ENCODE results near the gene RBBP8. TPM values are rescaled to one million over a fixed set of nuclear protein-coding genes. Genes with fewer than 3 reads are reported as not detected.

The RBBP8 gene
- total and polyA plus RNA-seq, 7 experiments from 2014 or later: 0.59 to 55.8 (median 2.2) TPM

- ATAC-seq (no peak), DNase-seq (no peak)
- intact Hi-C loops (cut with micrococcal nuclease): loop anchor here (5.0 to 10.0 kb wide), 5 partner anchors 122 to 1490 kb away; partner anchors contain the start of genes IMPACT (in 1 of the 2), NPC1 (in 1 of the 2) and RMC1 (in 1 of the 2)
- Mint-ChIP-seq H3K9me3 (no peaks in the 10 kb centered on the region), H3K36me3 (peaks cover 0 to 8% (median 0%) of the 10 kb centered on the region in 5 donors), H3K4me1 (peaks cover 7 to 43% (median 12%) of the 10 kb centered on the region in 7 donors), H3K27ac (no peak overlapping the region), H3K27me3 (peaks cover 0 to 5% (median 0%) of the 10 kb centered on the region in 5 donors), H3K4me3 (peak overlapping the region in 6 of 10 donors; percentile 35 to 92 (median 56))
- Histone ChIP-seq H3K4me3 (ENCODE audit: low read length) (no peak overlapping the region), H3K27me3 (ENCODE audit: control insufficient read depth in 2 of 2, insufficient read depth in 2 of 2, low read length in 2 of 2) (no peaks in the 10 kb centered on the region), H3K36me3 (ENCODE audit: control insufficient read depth in 2 of 3, insufficient read depth in 3 of 3, low read length in 3 of 3) (no peaks in the 10 kb centered on the region), H3K4me1 (ENCODE audit: control insufficient read depth in 2 of 2, insufficient read depth in 2 of 2, low read length in 2 of 2) (no peaks in the 10 kb centered on the region), H3K9me3 (ENCODE audit: control insufficient read depth in 2 of 3, low read length in 3 of 3) (no peaks in the 10 kb centered on the region), H3K27ac (ENCODE audit: low read depth, low read length) (no peak overlapping the region)
- ChIA-PET CTCF (interaction anchor here (0.6 kb wide), 1 partner anchor 14 kb away, joined by 3 read pairs; no protein-coding TSS in a partner anchor), POLR2A (no interaction called here)
These were observed 1.7 kb downstream of the RBBP8 start for GRCh38 chr18:22934789-22935188.

- Histone ChIP-seq H3K27me3 (ENCODE audit: control insufficient read depth in 2 of 2, insufficient read depth in 2 of 2, low read length in 2 of 2) (no peaks in the 10 kb centered on the region), H3K9me3 (ENCODE audit: control insufficient read depth in 2 of 3, low read length in 3 of 3) (no peaks in the 10 kb centered on the region), H3K27ac (ENCODE audit: low read depth, low read length) (no peak overlapping the region), H3K36me3 (ENCODE audit: control insufficient read depth in 2 of 3, insufficient read depth in 3 of 3, low read length in 3 of 3) (no peaks in the 10 kb centered on the region), H3K4me3 (ENCODE audit: low read length) (no peak overlapping the region), H3K4me1 (ENCODE audit: control insufficient read depth in 2 of 2, insufficient read depth in 2 of 2, low read length in 2 of 2) (no peaks in the 10 kb centered on the region)
- Mint-ChIP-seq H3K27me3 (peaks cover 0 to 5% (median 0%) of the 10 kb centered on the region in 5 donors), H3K36me3 (peaks cover 0 to 10% (median 0%) of the 10 kb centered on the region in 5 donors), H3K4me1 (peaks cover 7 to 45% (median 12%) of the 10 kb centered on the region in 7 donors), H3K9me3 (no peaks in the 10 kb centered on the region), H3K27ac (no peak overlapping the region), H3K4me3 (no peak overlapping the region)
- ATAC-seq (no peak), DNase-seq (no peak)
- ChIA-PET CTCF (interaction anchor here (0.7 kb wide), 1 partner anchor 47 kb away, joined by 3 read pairs; no protein-coding TSS in a partner anchor), POLR2A (no interaction called here)
- intact Hi-C loops (cut with micrococcal nuclease): loop anchor here in 1 of 2 donors (10.0 kb wide), 1 partner anchor 1489 kb away; the partner anchor contains the start of gene IMPACT
These were observed 2.3 kb downstream of the RBBP8 start for GRCh38 chr18:22935431-22935830.

- H3K4me1 Mint-ChIP-seq: peaks cover 7 to 45% (median 12%) of the 10 kb centered on the region in 7 donors
- Histone ChIP-seq H3K27me3 (ENCODE audit: control insufficient read depth in 2 of 2, insufficient read depth in 2 of 2, low read length in 2 of 2) (no peaks in the 10 kb centered on the region), H3K27ac (ENCODE audit: low read depth, low read length) (no peak overlapping the region), H3K4me1 (ENCODE audit: control insufficient read depth in 2 of 2, insufficient read depth in 2 of 2, low read length in 2 of 2) (no peaks in the 10 kb centered on the region), H3K4me3 (ENCODE audit: low read length) (no peak overlapping the region), H3K9me3 (ENCODE audit: control insufficient read depth in 2 of 3, low read length in 3 of 3) (no peaks in the 10 kb centered on the region), H3K36me3 (ENCODE audit: control insufficient read depth in 2 of 3, insufficient read depth in 3 of 3, low read length in 3 of 3) (no peaks in the 10 kb centered on the region)
- intact Hi-C loops (cut with micrococcal nuclease): loop anchor here in 1 of 2 donors (10.0 kb wide), 1 partner anchor 1488 kb away; the partner anchor contains the start of gene IMPACT
- no peaks in the 10 kb centered on the region for H3K9me3 Mint-ChIP-seq
- ChIA-PET POLR2A (interaction anchor here (0.7 kb wide), 1 partner anchor 341 kb away, joined by 3 read pairs; no protein-coding TSS in a partner anchor), CTCF (interaction anchor here (0.7 kb wide), 1 partner anchor 896 kb away, joined by 3 read pairs; no protein-coding TSS in a partner anchor)
- ATAC-seq: no peak
- no peak for DNase-seq
- H3K4me3 Mint-ChIP-seq: no peak overlapping the region
- H3K36me3 Mint-ChIP-seq: peaks cover 0 to 10% (median 0%) of the 10 kb centered on the region in 5 donors
- H3K27ac Mint-ChIP-seq: no peak overlapping the region
- peaks cover 0 to 5% (median 0%) of the 10 kb centered on the region in 5 donors for H3K27me3 Mint-ChIP-seq
These were observed 3.4 kb downstream of the RBBP8 start for GRCh38 chr18:22936515-22936914.

DNA sequence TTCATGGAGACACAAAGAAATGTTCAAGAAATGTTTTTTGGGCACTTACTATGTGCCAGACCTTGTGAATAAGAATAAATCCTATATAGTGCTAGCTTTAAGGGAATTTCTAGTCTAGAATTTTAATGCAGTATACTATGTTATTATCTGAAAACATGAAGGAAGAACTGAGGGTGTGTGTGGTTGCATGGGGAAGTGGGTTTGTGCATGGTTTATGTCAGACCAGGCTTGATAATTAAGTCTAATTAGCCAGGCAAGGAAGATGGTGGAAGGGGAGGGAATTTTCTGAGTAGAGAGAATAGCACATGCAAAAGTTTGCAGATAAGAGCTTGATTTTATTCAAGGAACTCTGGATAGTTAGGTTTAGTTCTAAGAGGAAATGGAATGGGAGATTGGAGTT is 6.5 kb downstream of the RBBP8 start:
- Mint-ChIP-seq H3K4me1 (peaks cover 0 to 33% (median 0%) of the 10 kb centered on the region in 7 donors), H3K4me3 (no peak overlapping the region), H3K9me3 (no peaks in the 10 kb centered on the region), H3K27ac (no peak overlapping the region), H3K36me3 (peaks cover 0 to 10% (median 0%) of the 10 kb centered on the region in 5 donors), H3K27me3 (no peaks in the 10 kb centered on the region)
- ChIA-PET CTCF (no interaction called here), POLR2A (no interaction called here)
- Histone ChIP-seq H3K36me3 (ENCODE audit: control insufficient read depth in 2 of 3, insufficient read depth in 3 of 3, low read length in 3 of 3) (no peaks in the 10 kb centered on the region), H3K4me3 (ENCODE audit: low read length) (no peak overlapping the region), H3K4me1 (ENCODE audit: control insufficient read depth in 2 of 2, insufficient read depth in 2 of 2, low read length in 2 of 2) (no peaks in the 10 kb centered on the region), H3K27ac (ENCODE audit: low read depth, low read length) (no peak overlapping the region), H3K9me3 (ENCODE audit: control insufficient read depth in 2 of 3, low read length in 3 of 3) (no peaks in the 10 kb centered on the region), H3K27me3 (ENCODE audit: control insufficient read depth in 2 of 2, insufficient read depth in 2 of 2, low read length in 2 of 2) (no peaks in the 10 kb centered on the region)
- ATAC-seq (peak; percentile 46), DNase-seq (no peak)
- intact Hi-C loops (cut with micrococcal nuclease): loop anchor here in 1 of 2 donors (10.0 kb wide), 1 partner anchor 1485 kb away; the partner anchor contains the start of gene IMPACT

DNA sequence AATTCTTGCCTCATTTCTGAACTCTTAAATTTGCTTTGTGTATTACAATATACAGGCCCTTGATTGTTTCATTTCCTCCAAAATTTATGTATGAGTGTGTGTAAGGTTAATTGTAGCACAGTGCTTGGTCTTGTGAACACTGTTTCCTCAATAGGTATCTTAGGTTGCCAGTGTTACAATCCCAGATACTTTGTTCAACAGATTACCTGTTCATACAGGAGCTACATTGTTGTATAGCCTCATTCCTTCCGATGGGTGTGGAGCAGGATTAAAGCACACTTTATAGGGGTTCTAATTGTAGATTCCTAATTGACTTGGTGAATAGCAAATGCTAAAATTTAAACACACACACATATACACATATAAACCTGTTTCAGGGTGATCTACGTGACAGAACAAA is 10.7 kb downstream of the RBBP8 start:
- Histone ChIP-seq H3K36me3 (ENCODE audit: control insufficient read depth in 2 of 3, insufficient read depth in 3 of 3, low read length in 3 of 3) (no peaks in the 10 kb centered on the region), H3K27ac (ENCODE audit: low read depth, low read length) (no peak overlapping the region), H3K9me3 (ENCODE audit: control insufficient read depth in 2 of 3, low read length in 3 of 3) (no peaks in the 10 kb centered on the region), H3K4me3 (ENCODE audit: low read length) (no peak overlapping the region), H3K27me3 (ENCODE audit: control insufficient read depth in 2 of 2, insufficient read depth in 2 of 2, low read length in 2 of 2) (no peaks in the 10 kb centered on the region), H3K4me1 (ENCODE audit: control insufficient read depth in 2 of 2, insufficient read depth in 2 of 2, low read length in 2 of 2) (no peaks in the 10 kb centered on the region)
- Mint-ChIP-seq H3K9me3 (no peaks in the 10 kb centered on the region), H3K36me3 (peaks cover 0 to 10% (median 0%) of the 10 kb centered on the region in 5 donors), H3K4me3 (no peak overlapping the region), H3K4me1 (peaks cover 0 to 12% (median 0%) of the 10 kb centered on the region in 7 donors), H3K27me3 (no peaks in the 10 kb centered on the region), H3K27ac (no peak overlapping the region)
- DNase-seq: no peak
- intact Hi-C loops (cut with micrococcal nuclease): no loop called here
- POLR2A ChIA-PET: no interaction called here
- CTCF ChIA-PET: no interaction called here
- ATAC-seq: no peak

DNA sequence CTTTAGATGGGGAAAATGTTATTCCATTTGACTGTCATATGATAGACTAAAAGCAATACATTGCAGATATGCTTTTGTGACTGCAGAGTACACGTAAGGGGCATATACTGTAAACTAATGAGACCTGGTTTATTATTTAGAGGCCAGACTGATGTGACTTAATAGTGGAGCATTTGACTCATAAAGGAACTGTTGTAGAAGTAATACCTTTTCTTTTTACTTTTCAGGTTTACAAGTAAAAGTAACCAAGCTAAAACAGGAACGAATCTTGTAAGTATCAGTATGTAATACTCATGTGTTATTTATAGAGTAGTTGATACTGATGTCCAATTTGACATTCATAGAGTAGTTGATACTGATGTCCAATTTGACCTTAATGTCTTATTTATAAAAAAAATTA is 13.1 kb downstream of the RBBP8 start:
- intact Hi-C loops (cut with micrococcal nuclease): no loop called here
- POLR2A ChIA-PET: no interaction called here
- no peak for ATAC-seq
- H3K9me3 Mint-ChIP-seq: no peaks in the 10 kb centered on the region
- Histone ChIP-seq H3K36me3 (ENCODE audit: control insufficient read depth in 2 of 3, insufficient read depth in 3 of 3, low read length in 3 of 3) (no peaks in the 10 kb centered on the region), H3K4me3 (ENCODE audit: low read length) (no peak overlapping the region), H3K27me3 (ENCODE audit: control insufficient read depth in 2 of 2, insufficient read depth in 2 of 2, low read length in 2 of 2) (no peaks in the 10 kb centered on the region), H3K27ac (ENCODE audit: low read depth, low read length) (no peak overlapping the region), H3K9me3 (ENCODE audit: control insufficient read depth in 2 of 3, low read length in 3 of 3) (no peaks in the 10 kb centered on the region), H3K4me1 (ENCODE audit: control insufficient read depth in 2 of 2, insufficient read depth in 2 of 2, low read length in 2 of 2) (no peaks in the 10 kb centered on the region)
- CTCF ChIA-PET: no interaction called here
- no peak overlapping the region for H3K4me3 Mint-ChIP-seq
- H3K4me1 Mint-ChIP-seq: peaks cover 0 to 4% (median 0%) of the 10 kb centered on the region in 7 donors
- H3K27me3 Mint-ChIP-seq: no peaks in the 10 kb centered on the region
- DNase-seq: no peak
- peaks cover 0 to 18% (median 5%) of the 10 kb centered on the region in 5 donors for H3K36me3 Mint-ChIP-seq
- no peak overlapping the region for H3K27ac Mint-ChIP-seq

DNA sequence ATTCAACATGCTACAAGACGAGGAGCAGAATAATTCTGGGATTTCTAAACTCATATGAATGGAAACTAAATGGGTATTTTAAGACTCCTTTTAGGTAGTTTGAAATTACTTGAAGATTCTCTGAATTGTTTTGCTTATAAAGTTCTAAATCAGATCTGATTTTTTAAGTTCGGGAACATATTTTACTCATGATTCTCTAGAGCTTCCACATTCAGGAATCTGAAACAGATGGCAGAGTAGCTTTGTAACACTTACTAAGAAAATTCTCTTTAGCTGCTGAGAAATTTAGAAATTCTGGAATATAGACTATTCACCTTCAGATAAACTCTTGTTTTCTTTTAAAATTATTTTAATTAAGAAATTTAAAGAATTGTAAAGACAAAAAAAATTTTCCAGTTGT is 13.7 kb downstream of the RBBP8 start:
- Mint-ChIP-seq H3K4me1 (peaks cover 0 to 5% (median 0%) of the 10 kb centered on the region in 7 donors), H3K4me3 (no peak overlapping the region), H3K36me3 (peaks cover 0 to 22% (median 9%) of the 10 kb centered on the region in 5 donors), H3K9me3 (no peaks in the 10 kb centered on the region), H3K27ac (no peak overlapping the region), H3K27me3 (no peaks in the 10 kb centered on the region)
- Histone ChIP-seq H3K9me3 (ENCODE audit: control insufficient read depth in 2 of 3, low read length in 3 of 3) (no peaks in the 10 kb centered on the region), H3K4me3 (ENCODE audit: low read length) (no peak overlapping the region), H3K4me1 (ENCODE audit: control insufficient read depth in 2 of 2, insufficient read depth in 2 of 2, low read length in 2 of 2) (no peaks in the 10 kb centered on the region), H3K36me3 (ENCODE audit: control insufficient read depth in 2 of 3, insufficient read depth in 3 of 3, low read length in 3 of 3) (no peaks in the 10 kb centered on the region), H3K27me3 (ENCODE audit: control insufficient read depth in 2 of 2, insufficient read depth in 2 of 2, low read length in 2 of 2) (no peaks in the 10 kb centered on the region), H3K27ac (ENCODE audit: low read depth, low read length) (no peak overlapping the region)
- POLR2A ChIA-PET: no interaction called here
- CTCF ChIA-PET: no interaction called here
- intact Hi-C loops (cut with micrococcal nuclease): no loop called here
- ATAC-seq: no peak
- no peak for DNase-seq
